ENCODE measurements around the gene LRCOL1. TPM values are rescaled to one million over a fixed set of nuclear protein-coding genes. Genes with fewer than 3 reads are reported as not detected.
A peak's percentile ranks its signal among the peaks of the same experiment; 100 is the strongest.

LRCOL1 gene
- total RNA-seq, 1 donor from 2014 or later, result 1.8 TPM

GRCh38 chr12:132558861-132559623 lies 51.3 kb downstream of the LRCOL1 start:
- Histone ChIP-seq H3K4me3 (peak overlapping the region; percentile 60), H3K27ac (no peak overlapping the region), H3K9me3 (no peaks in the 10 kb centered on the region), H3K27me3 (no peaks in the 10 kb centered on the region), H3K4me1 (peaks cover 9% of the 10 kb centered on the region), H3K36me3 (no peaks in the 10 kb centered on the region)
- no peak for ATAC-seq
- DNase-seq, result no peak
- TF ChIP-seq CTCF (IDR thresholded peaks at IDR 0.05), result no peak
- intact Hi-C loops (cut with DNase I), result no loop called here

DNA sequence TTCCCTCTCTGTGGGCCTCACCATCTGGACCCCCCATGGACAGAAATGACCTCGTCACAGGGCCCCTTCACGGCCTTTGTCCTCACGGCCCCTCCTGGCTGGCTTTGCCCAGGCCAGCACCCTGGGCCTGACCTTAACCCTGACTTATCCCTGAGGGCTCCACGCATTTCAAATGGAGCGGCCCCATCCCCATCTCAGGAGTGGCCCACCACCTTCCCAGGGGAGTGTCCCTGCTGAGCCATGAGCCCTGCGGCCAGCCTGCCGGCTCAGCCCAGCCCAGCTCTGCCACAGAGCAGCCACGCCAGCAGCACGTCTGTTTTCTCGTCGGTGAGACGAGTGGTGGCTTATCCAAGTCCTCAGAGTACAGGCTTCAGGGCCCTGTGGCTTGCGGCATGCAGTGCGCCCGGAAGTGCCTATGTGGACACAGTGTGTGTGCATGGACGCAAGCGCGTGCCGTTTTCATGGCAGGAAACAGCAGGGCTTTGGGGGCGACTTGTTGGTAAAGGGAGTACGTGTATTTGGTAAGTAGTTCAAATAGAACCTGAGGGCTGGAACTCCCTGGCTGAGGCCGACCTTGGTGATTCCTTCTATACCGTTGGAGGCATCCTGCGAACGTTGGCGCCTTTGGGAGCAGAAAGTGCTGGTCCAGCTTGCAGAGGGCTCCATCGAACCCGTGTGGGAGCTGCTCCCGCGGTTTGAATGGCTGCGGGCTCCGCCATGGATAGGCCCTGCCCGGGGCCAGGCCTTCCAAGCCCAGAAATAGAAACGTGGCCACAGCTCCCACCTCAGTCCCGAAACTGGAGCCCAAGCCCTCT lies 52.1 kb downstream of the LRCOL1 start:
- no peak for TF ChIP-seq CTCF (IDR thresholded peaks at IDR 0.05)
- no peak for DNase-seq
- Histone ChIP-seq H3K27ac (no peak overlapping the region), H3K9me3 (no peaks in the 10 kb centered on the region), H3K36me3 (no peaks in the 10 kb centered on the region), H3K4me3 (no peak overlapping the region), H3K4me1 (peaks cover 9% of the 10 kb centered on the region), H3K27me3 (no peaks in the 10 kb centered on the region)
- intact Hi-C loops (cut with DNase I), result no loop called here
- ATAC-seq, result no peak

GRCh38 chr12:132557291-132558015 lies 52.9 kb downstream of the LRCOL1 start:
- Histone ChIP-seq H3K27ac (no peak overlapping the region), H3K27me3 (no peaks in the 10 kb centered on the region), H3K36me3 (no peaks in the 10 kb centered on the region), H3K9me3 (no peaks in the 10 kb centered on the region), H3K4me1 (peaks cover 9% of the 10 kb centered on the region), H3K4me3 (no peak overlapping the region)
- DNase-seq, result no peak
- ATAC-seq, result no peak
- no peak for TF ChIP-seq CTCF (IDR thresholded peaks at IDR 0.05)
- intact Hi-C loops (cut with DNase I), result no loop called here

DNA sequence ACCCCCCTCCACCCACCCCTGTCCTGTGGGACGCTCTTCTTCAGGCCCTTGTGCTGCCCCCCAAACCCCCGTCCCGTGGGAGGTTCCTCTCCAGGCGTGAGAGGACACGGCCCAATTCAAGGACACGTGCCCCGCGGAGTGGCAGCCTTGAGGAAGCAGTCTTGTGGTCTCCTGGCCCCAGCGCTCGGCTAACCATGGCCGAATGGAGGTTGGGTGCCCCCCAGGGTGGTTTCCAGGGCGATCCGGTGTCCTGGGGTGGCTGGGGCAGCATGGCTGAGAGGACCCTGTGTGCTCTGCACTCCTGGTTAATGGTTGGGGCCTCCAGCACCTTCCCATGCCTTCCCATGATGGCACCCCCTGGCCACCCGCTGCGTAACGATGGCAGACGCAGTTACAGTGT lies 53.6 kb downstream of the LRCOL1 start:
- DNase-seq, result no peak
- no peak for TF ChIP-seq CTCF (IDR thresholded peaks at IDR 0.05)
- Histone ChIP-seq H3K27ac (no peak overlapping the region), H3K36me3 (no peaks in the 10 kb centered on the region), H3K9me3 (no peaks in the 10 kb centered on the region), H3K4me3 (no peak overlapping the region), H3K4me1 (peaks cover 9% of the 10 kb centered on the region), H3K27me3 (no peaks in the 10 kb centered on the region)
- ATAC-seq, result no peak
- intact Hi-C loops (cut with DNase I), result no loop called here

- TF ChIP-seq CTCF (IDR thresholded peaks at IDR 0.05), result no peak
- Histone ChIP-seq H3K27ac (no peak overlapping the region), H3K4me3 (no peak overlapping the region), H3K36me3 (no peaks in the 10 kb centered on the region), H3K4me1 (peaks cover 8% of the 10 kb centered on the region), H3K27me3 (no peaks in the 10 kb centered on the region), H3K9me3 (no peaks in the 10 kb centered on the region)
- intact Hi-C loops (cut with DNase I), result no loop called here
- DNase-seq (no peak), ATAC-seq (no peak)
These were observed 54.2 kb downstream of the LRCOL1 start for GRCh38 chr12:132556216-132556615.

Data from upper lobe of right lung (tissue), 1 donor.